ENCODE data around the gene EZR. TPM values are rescaled to one million over a fixed set of nuclear protein-coding genes. Genes with fewer than 3 reads are reported as not detected.
A peak's percentile ranks its signal among the peaks of the same experiment; 100 is the strongest.
"Not testable (repeated sequence)": the region's sequence is repeated elsewhere in the genome, so short reads cannot be mapped to it uniquely, and the experiment has no call there.

Gene EZR
- total RNA-seq, 1 experiment from 2014 or later, result 375 TPM

DNA sequence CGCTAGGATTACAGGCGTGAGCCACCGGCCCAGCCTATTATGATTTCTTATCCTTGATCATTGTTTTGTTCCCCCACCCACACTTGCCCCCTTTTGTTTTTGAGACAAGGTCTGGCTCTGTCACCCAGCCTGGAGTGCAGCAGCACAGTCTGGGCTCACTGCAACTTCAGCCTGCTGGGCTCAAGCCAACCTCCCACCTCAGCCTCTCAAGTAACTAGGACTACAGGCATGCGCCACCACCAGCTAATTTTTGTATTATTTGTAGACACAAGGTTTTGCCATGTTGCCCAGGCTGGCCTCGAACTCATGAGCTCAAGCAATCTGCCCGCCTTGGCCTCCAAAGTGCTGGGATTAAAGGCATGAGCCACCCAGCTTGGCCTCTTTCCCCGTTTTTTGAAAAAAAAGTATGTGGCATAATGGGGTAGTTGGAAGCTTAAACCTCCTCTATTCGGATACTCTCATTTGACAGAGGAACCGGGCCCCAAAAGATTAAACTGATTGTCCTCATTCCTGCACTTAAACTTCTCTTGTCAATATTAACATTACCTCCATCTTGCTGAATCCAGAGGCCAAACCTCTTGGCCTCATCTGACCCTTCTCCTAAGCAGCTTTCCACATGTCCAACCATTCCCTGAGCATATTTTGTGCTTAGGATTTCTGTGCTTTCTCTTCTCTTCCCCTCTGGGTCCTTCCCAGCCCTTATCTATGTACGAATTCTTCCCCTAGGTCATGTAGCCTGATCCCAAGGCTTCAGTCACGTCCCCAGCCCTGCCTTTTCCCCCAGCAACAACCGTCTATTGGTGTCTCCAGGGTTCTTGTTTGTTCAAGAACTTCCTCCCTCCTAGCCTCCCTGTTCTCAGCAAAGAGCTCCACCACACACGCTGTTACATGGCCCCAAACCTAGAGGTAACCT, 6.1 kb upstream of the EZR start:
- H3K4me2 ChIP-seq (ENCODE audit: insufficient read depth, insufficient read length, low read length), result no peak overlapping the region
- Mint-ChIP-seq H3K36me3 (ENCODE audit: insufficient read depth in 1 of 3, low read depth in 3 of 3) (peaks cover 0 to 4% (median 3%) of the 10 kb centered on the region in 3 experiments; a peak in 4 of 7 replicates), H3K27me3 (ENCODE audit: low read depth) (peaks cover 3% of the 10 kb centered on the region; the same call in 1 of the 2 replicates), H3K4me3 (no peak overlapping the region), H3K9me3 (peaks cover 0 to 7% of the 10 kb centered on the region in 2 experiments; a peak in 4 of 5 replicates), H3K27ac (0 out of 7 replicates have a peak overlapping the region, but pooled peaks of 1 of the 3 experiments have one; percentile 1), H3K4me1 (peaks cover 19 to 20% of the 10 kb centered on the region in 2 experiments)
- no peak overlapping the region for H4K91ac ChIP-seq (ENCODE audit: insufficient read length, low read depth, low read length)
- no peak overlapping the region for H3K4ac ChIP-seq (ENCODE audit: low read depth, low read length)
- no peak overlapping the region for H4K8ac ChIP-seq (replicated peaks; ENCODE audit: insufficient read length, low read depth, low read length)
- H3K9ac ChIP-seq (ENCODE audit: extremely low read depth, insufficient read length, low read length), result no peak overlapping the region
- no peaks in the 10 kb centered on the region for H3K79me1 ChIP-seq (ENCODE audit: insufficient read depth, low read depth, low read length, poor library complexity, severe bottlenecking)
- no peaks in the 10 kb centered on the region for H3K27me3 ChIP-seq (ENCODE audit: insufficient read depth, low read length)
- no peak for DNase-seq
- no peak overlapping the region for H3K27ac ChIP-seq (ENCODE audit: insufficient read length, low read depth, low read length)
- H2BK5ac ChIP-seq (ENCODE audit: insufficient read length, low read length), result no peak overlapping the region
- H4K5ac ChIP-seq (ENCODE audit: insufficient read length, low read depth, low read length), result no peak overlapping the region
- no peak overlapping the region for H2BK120ac ChIP-seq (ENCODE audit: low read depth, low read length, poor library complexity, severe bottlenecking)
- no peaks in the 10 kb centered on the region for H4K20me1 ChIP-seq (ENCODE audit: control insufficient read depth, insufficient read depth, insufficient read length)
- H2BK20ac ChIP-seq (ENCODE audit: low read depth, low read length, poor library complexity, severe bottlenecking), result no peak overlapping the region
- H3K56ac ChIP-seq (ENCODE audit: insufficient read length, low read depth, low read length), result no peak overlapping the region
- H3K23me2 ChIP-seq (ENCODE audit: insufficient read length, low read depth, low read length, poor library complexity, severe bottlenecking), result no peaks in the 10 kb centered on the region
- no peaks in the 10 kb centered on the region for H3K9me3 ChIP-seq (ENCODE audit: control insufficient read depth, low read depth, low read length)
- H3K18ac ChIP-seq (ENCODE audit: insufficient read length, low read depth, low read length), result no peak overlapping the region
- no peaks in the 10 kb centered on the region; the same call in 1 of the 2 replicates for H3K4me1 ChIP-seq (ENCODE audit: insufficient read depth, low read length)
- no peak overlapping the region for H2BK12ac ChIP-seq (ENCODE audit: insufficient read length, low read depth, low read length)
- no peak overlapping the region for H2BK15ac ChIP-seq (ENCODE audit: low read depth, low read length)
- no peak overlapping the region for H2AK5ac ChIP-seq (ENCODE audit: insufficient read length, low read length)
- H3K14ac ChIP-seq (ENCODE audit: insufficient read depth, low read length), result no peak overlapping the region
- WGBS (ENCODE audit: extremely low coverage, insufficient read length, low lambda C conversion rate), result no CpG with 5 or more reads among the region's 13 CpGs
- no peak for TF ChIP-seq CTCF (conservative IDR thresholded peaks at IDR 0.05)
- H3T11ph ChIP-seq (ENCODE audit: low read length), result no peak overlapping the region
- no peak overlapping the region for H2AFZ ChIP-seq (ENCODE audit: low read length)
- H3K79me2 ChIP-seq (ENCODE audit: insufficient read depth, low read length), result no peaks in the 10 kb centered on the region
- no peak overlapping the region for H3K23ac ChIP-seq (ENCODE audit: insufficient read length, low read depth, low read length)

DNA sequence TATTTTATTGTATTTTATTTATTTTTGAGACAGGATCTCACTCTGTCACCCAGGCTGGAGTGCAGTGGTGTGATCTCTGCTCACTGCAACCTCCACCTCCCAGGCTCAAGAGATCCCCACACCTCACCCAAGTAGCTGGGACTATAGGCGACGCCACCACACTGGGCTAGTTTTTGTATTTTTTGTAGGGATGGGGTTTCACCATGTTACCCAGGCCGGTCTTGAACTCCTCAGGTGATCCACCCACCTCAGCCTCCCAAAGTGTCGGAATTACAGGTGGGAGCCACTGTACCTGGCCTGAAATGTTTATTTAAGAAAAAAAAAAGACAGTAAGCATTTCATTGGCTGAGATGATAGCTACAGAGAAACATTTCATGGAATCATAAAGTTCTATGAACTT, 4.4 kb upstream of the EZR start:
- H2BK5ac ChIP-seq (ENCODE audit: insufficient read length, low read length); H2BK15ac ChIP-seq (ENCODE audit: low read depth, low read length); H3K18ac ChIP-seq (ENCODE audit: insufficient read length, low read depth, low read length); H3K9me3 ChIP-seq (ENCODE audit: control insufficient read depth, low read depth, low read length); H4K91ac ChIP-seq (ENCODE audit: insufficient read length, low read depth, low read length); H2BK20ac ChIP-seq (ENCODE audit: low read depth, low read length, poor library complexity, severe bottlenecking); H3K27ac ChIP-seq (ENCODE audit: insufficient read length, low read depth, low read length); H3K27me3 ChIP-seq (ENCODE audit: insufficient read depth, low read length); H3K9ac ChIP-seq (ENCODE audit: extremely low read depth, insufficient read length, low read length); H3K36me3 Mint-ChIP-seq (ENCODE audit: insufficient read depth in 1 of 3, low read depth in 3 of 3); H4K20me1 ChIP-seq (ENCODE audit: control insufficient read depth, insufficient read depth, insufficient read length); H3K4me1 ChIP-seq (ENCODE audit: insufficient read depth, low read length); H4K8ac ChIP-seq (replicated peaks; ENCODE audit: insufficient read length, low read depth, low read length); H3K27ac Mint-ChIP-seq; H2AK5ac ChIP-seq (ENCODE audit: insufficient read length, low read length); H3K14ac ChIP-seq (ENCODE audit: insufficient read depth, low read length); H3K4me3 Mint-ChIP-seq; H2BK120ac ChIP-seq (ENCODE audit: low read depth, low read length, poor library complexity, severe bottlenecking); H3K23ac ChIP-seq (ENCODE audit: insufficient read length, low read depth, low read length); H3K79me2 ChIP-seq (ENCODE audit: insufficient read depth, low read length); H3K4me2 ChIP-seq (ENCODE audit: insufficient read depth, insufficient read length, low read length); H3T11ph ChIP-seq (ENCODE audit: low read length); H2BK12ac ChIP-seq (ENCODE audit: insufficient read length, low read depth, low read length); H4K5ac ChIP-seq (ENCODE audit: insufficient read length, low read depth, low read length); H3K4ac ChIP-seq (ENCODE audit: low read depth, low read length); DNase-seq; H3K79me1 ChIP-seq (ENCODE audit: insufficient read depth, low read depth, low read length, poor library complexity, severe bottlenecking); H3K23me2 ChIP-seq (ENCODE audit: insufficient read length, low read depth, low read length, poor library complexity, severe bottlenecking); H3K27me3 Mint-ChIP-seq (ENCODE audit: low read depth); H3K56ac ChIP-seq (ENCODE audit: insufficient read length, low read depth, low read length); H2AFZ ChIP-seq (ENCODE audit: low read length): not testable (repeated sequence)
- H3K4me1 Mint-ChIP-seq, result peaks cover 19 to 20% of the 10 kb centered on the region in 2 experiments
- WGBS (ENCODE audit: extremely low coverage, insufficient read length, low lambda C conversion rate), result no CpG with 5 or more reads among the region's 4 CpGs
- peaks cover 9 to 14% of the 10 kb centered on the region in 2 experiments for H3K9me3 Mint-ChIP-seq
